RWPE1 (cell line): ENCODE measurements around the gene ZNF37A.
"Not testable (repeated sequence)": the region's sequence is repeated elsewhere in the genome, so short reads cannot be mapped to it uniquely, and the experiment has no call there.

Experiments used
- CTCF ChIA-PET: fragments of 350-600 bp; sonication (Branson Sonifier 250); formaldehyde crosslinking; extraction: SDS; loops from one replicate; lab custom pipeline; 2021; lab: Yijun Ruan, JAX
- POLR2A ChIA-PET: fragments of 400-600 bp; formaldehyde crosslinking; extraction: SDS; loops from one replicate; lab custom pipeline; 2020; ENCODE audit warnings: antibody characterized with exemption; ENCODE audit not compliant: low non-redundant PET; lab: Yijun Ruan, JAX
- DNase-seq: peaks from one replicate; pipeline ENCODE4 v3.0.0; 2012; ENCODE audit warnings: low spot score
- H3K27ac ChIP-seq: fragments of 450-650 bp; 2 replicates; pipeline ENCODE4 v1.5.1; 2017
- TF ChIP-seq, protein P1 (sequence below): fragments of 450-650 bp; conservative IDR thresholded peaks from 2 replicates; pipeline ENCODE4 v1.5.1; 2017; ENCODE audit warnings: low read depth, mild to moderate bottlenecking

The ZNF37A gene

GRCh38 chr10:38094158-38094926 is at the start of gene ZNF37A:
ZNF37A (plus strand) TSS chr10:38094337; CDS start chr10:38096618, 2,281 bp downstream.
- ChIA-PET POLR2A (no interaction called here), CTCF (interaction anchor here (0.6 kb wide), 1 partner anchor 105 kb away, joined by 7 read pairs; no protein-coding TSS in a partner anchor)
- DNase-seq = peak; percentile 83
- TF ChIP-seq, protein P1, sequence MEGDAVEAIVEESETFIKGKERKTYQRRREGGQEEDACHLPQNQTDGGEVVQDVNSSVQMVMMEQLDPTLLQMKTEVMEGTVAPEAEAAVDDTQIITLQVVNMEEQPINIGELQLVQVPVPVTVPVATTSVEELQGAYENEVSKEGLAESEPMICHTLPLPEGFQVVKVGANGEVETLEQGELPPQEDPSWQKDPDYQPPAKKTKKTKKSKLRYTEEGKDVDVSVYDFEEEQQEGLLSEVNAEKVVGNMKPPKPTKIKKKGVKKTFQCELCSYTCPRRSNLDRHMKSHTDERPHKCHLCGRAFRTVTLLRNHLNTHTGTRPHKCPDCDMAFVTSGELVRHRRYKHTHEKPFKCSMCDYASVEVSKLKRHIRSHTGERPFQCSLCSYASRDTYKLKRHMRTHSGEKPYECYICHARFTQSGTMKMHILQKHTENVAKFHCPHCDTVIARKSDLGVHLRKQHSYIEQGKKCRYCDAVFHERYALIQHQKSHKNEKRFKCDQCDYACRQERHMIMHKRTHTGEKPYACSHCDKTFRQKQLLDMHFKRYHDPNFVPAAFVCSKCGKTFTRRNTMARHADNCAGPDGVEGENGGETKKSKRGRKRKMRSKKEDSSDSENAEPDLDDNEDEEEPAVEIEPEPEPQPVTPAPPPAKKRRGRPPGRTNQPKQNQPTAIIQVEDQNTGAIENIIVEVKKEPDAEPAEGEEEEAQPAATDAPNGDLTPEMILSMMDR = no peak
- H3K27ac ChIP-seq = peak within 1 kb of the TSS; percentile 79

DNA sequence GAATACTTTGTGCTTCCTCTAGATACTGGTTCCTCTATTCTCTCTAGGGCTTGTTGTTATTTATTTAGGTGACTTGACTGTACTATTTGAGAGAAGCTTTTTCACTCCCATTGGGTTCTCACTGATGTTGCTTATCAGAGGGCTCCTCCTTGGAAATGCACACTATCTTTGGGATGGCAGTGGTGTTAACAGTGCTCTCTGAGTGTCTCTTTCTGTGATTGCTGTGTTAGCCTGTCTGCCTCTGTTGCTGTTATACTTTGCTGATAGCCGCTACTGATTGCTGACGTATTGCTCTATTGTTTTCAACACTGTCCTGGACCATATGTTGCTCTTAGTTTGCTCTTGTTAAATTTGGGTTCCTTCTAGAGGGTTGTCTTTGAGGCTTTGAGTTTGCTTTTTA is 49.0 kb upstream of the ZNF37A start:
- DNase-seq = no peak
- no peak overlapping the region for H3K27ac ChIP-seq
- ChIA-PET CTCF (interaction anchor here (0.6 kb wide), 1 partner anchor 107 kb away, joined by 4 read pairs; no protein-coding TSS in a partner anchor), POLR2A (no interaction called here)
- TF ChIP-seq, protein P1 = no peak

GRCh38 chr10:38047666-38048065 is 46.5 kb upstream of the ZNF37A start:
- POLR2A ChIA-PET = no interaction called here

GRCh38 chr10:38050212-38050611 is 43.9 kb upstream of the ZNF37A start:
- ChIA-PET POLR2A (no interaction called here), CTCF (no interaction called here)
- no peak overlapping the region for H3K27ac ChIP-seq
- TF ChIP-seq, protein P1 = no peak
- no peak for DNase-seq

More at GRCh38 chr10:38047666-38048065, 46.5 kb upstream of the ZNF37A start:
- DNase-seq = no peak
- CTCF ChIA-PET = no interaction called here
- H3K27ac ChIP-seq = no peak overlapping the region
- TF ChIP-seq, protein P1 = no peak

- TF ChIP-seq, protein P1 = no peak
- POLR2A ChIA-PET = no interaction called here
- CTCF ChIA-PET = no interaction called here
- DNase-seq = peak; percentile 13
- no peak overlapping the region for H3K27ac ChIP-seq
Observed at GRCh38 chr10:38054361-38054797, 39.8 kb upstream of the ZNF37A start.

- H3K27ac ChIP-seq, CTCF ChIA-PET, POLR2A ChIA-PET, DNase-seq: not testable (repeated sequence)
Observed at GRCh38 chr10:38055274-38055894, 38.8 kb upstream of the ZNF37A start.

DNA sequence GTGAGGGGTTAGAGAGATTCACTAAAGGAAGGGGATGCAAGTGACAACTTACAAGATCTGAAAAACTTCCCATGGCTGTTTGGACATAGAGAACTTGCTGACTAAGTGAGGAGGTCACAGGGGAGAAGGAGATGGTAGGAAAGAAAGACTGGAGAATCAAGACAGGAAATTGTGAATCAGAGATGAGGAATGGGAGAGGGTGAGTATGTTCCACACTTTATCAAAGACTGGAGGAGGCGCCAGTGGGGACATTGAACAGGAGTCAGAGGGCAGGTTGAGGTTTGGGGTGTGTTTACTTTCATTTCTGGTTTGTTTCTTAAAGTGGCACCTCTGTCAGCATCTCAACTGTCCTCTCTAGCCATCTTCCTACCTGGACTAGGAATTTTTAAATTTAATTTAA is 24.5 kb upstream of the ZNF37A start:
- H3K27ac ChIP-seq, POLR2A ChIA-PET, CTCF ChIA-PET: not testable (repeated sequence)
- DNase-seq = peak; percentile 7
